Skeletal muscle tissue (tissue), 4 donors: ENCODE results near the gene GLP1R. TPM values are rescaled to one million over a fixed set of nuclear protein-coding genes. Genes with fewer than 3 reads are reported as not detected.

Source experiments
- H3K27ac ChIP-seq: one replicate; pipeline ENCODE4 v1.7.0; 2013; ENCODE audit warnings: mild to moderate bottlenecking, low read depth, low read length, inconsistent platforms
- H3K27me3 ChIP-seq, 3 donors: one replicate each; pipeline ENCODE4 v1.7.0; 2013; ENCODE audit warnings: low read length in 3 of 3; ENCODE audit not compliant: control insufficient read depth in 3 of 3, insufficient read depth in 3 of 3
- H3K36me3 ChIP-seq, 3 donors: one replicate each; pipeline ENCODE4 v1.7.0; 2013; ENCODE audit warnings: low read length in 3 of 3; ENCODE audit not compliant: control insufficient read depth in 3 of 3, insufficient read depth in 3 of 3
- H3K4me1 ChIP-seq, 3 donors: one replicate each; pipeline ENCODE4 v1.7.0; 2013; ENCODE audit warnings: low read length in 3 of 3, mild to moderate bottlenecking in 3 of 3; ENCODE audit not compliant: control insufficient read depth in 3 of 3, insufficient read depth in 3 of 3
- H3K4me3 ChIP-seq, 3 donors: one replicate each; pipeline ENCODE4 v1.7.0; 2013; ENCODE audit warnings: low read length in 3 of 3
- H3K9ac ChIP-seq, 3 donors: one replicate each; pipeline ENCODE4 v1.7.0; 2013; ENCODE audit warnings: low read length in 3 of 3, mild to moderate bottlenecking in 3 of 3, moderate library complexity in 2 of 3, low read depth in 1 of 3
- H3K9me3 ChIP-seq, 3 donors: one replicate each; pipeline ENCODE4 v1.7.0; 2013; ENCODE audit warnings: low read length in 3 of 3; ENCODE audit not compliant: control insufficient read depth in 3 of 3
- total RNA-seq: library from RNA; depleted of rRNA; stranded (reverse); fragments of >200 nt; gene quantifications from one replicate; pipeline ENCODE4 v1.2.3, GENCODE V29; 2014
- donor health status: Osteomylitis.

GLP1R gene
- total RNA-seq, 1 donor from 2014 or later: not detected

DNA sequence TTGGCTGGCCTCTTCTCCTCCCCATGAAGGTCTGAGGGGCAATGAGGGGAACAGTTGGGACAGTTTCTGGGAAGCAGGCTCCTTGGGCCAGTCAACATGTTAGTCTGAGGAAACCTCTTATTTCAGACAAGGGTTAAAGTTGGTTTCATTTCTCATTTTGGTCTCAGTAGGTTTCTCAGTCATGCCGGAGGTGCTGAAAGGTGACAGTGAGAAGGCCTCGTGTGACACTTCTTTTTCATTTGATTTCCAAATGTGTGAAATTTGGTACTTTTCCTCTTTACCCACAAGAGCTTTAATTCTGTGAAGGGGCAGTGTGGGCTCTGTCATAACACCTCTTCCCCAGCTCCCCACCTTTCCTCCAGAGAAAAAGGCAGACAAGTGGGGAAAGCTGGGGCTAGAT lies 7.5 kb upstream of the GLP1R start:
- Histone ChIP-seq H3K27ac (no peak overlapping the region), H3K9me3 (no peaks in the 10 kb centered on the region), H3K27me3 (peaks cover 31 to 37% (median 33%) of the 10 kb centered on the region in 3 donors), H3K36me3 (no peaks in the 10 kb centered on the region), H3K4me1 (no peaks in the 10 kb centered on the region), H3K4me3 (no peak overlapping the region), H3K9ac (no peak overlapping the region)

- Histone ChIP-seq H3K9me3 (no peaks in the 10 kb centered on the region), H3K27ac (no peak overlapping the region), H3K36me3 (no peaks in the 10 kb centered on the region), H3K9ac (no peak overlapping the region), H3K27me3 (peaks cover 33 to 36% (median 35%) of the 10 kb centered on the region in 3 donors), H3K4me3 (no peak overlapping the region), H3K4me1 (peaks cover 0 to 2% (median 0%) of the 10 kb centered on the region in 3 donors)
Measured at GRCh38 chr6:39043776-39044175, 4.8 kb upstream of the GLP1R start.

DNA sequence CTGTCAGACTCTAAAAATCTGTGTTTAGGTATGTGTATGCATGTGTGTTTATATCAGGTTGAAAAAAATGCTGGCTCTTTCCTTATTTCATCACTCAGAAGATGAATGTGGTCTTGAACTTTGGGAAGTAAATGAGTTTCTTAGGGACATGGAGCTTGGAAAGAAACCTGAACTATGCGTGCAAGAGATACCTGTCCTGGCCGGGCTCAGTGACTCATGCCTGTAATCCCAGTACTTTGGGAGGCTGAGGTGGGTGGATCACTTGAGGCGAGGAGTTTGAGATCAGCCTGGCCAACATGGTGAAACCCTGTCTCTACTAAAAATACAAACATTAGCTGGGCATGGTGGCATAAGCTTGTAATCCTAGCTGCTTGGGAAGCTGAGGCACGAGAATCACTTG lies 4.4 kb upstream of the GLP1R start:
- Histone ChIP-seq H3K9me3 (no peaks in the 10 kb centered on the region), H3K4me3 (no peak overlapping the region), H3K36me3 (no peaks in the 10 kb centered on the region), H3K9ac (no peak overlapping the region), H3K4me1 (peaks cover 0 to 5% (median 2%) of the 10 kb centered on the region in 3 donors), H3K27me3 (peaks cover 33 to 37% (median 35%) of the 10 kb centered on the region in 3 donors), H3K27ac (no peak overlapping the region)

GRCh38 chr6:39047434-39048327 lies 900 bp upstream of the GLP1R start:
- no peak overlapping the region for H3K9ac ChIP-seq
- no peaks in the 10 kb centered on the region for H3K9me3 ChIP-seq
- H3K27ac ChIP-seq: no peak overlapping the region
- no peak overlapping the region for H3K4me3 ChIP-seq
- H3K4me1 ChIP-seq: peaks cover 0 to 5% (median 2%) of the 10 kb centered on the region in 3 donors
- H3K36me3 ChIP-seq: no peaks in the 10 kb centered on the region
- peaks cover 42 to 59% (median 52%) of the 10 kb centered on the region in 3 donors for H3K27me3 ChIP-seq

- Histone ChIP-seq H3K27me3 (peaks cover 51 to 61% (median 61%) of the 10 kb centered on the region in 3 donors), H3K9me3 (no peaks in the 10 kb centered on the region), H3K36me3 (no peaks in the 10 kb centered on the region), H3K27ac (no peak overlapping the region), H3K4me1 (peaks cover 0 to 5% (median 2%) of the 10 kb centered on the region in 3 donors), H3K4me3 (no peak overlapping the region), H3K9ac (no peak overlapping the region)
Measured at GRCh38 chr6:39049575-39050283, 1.1 kb downstream of the GLP1R start.

DNA sequence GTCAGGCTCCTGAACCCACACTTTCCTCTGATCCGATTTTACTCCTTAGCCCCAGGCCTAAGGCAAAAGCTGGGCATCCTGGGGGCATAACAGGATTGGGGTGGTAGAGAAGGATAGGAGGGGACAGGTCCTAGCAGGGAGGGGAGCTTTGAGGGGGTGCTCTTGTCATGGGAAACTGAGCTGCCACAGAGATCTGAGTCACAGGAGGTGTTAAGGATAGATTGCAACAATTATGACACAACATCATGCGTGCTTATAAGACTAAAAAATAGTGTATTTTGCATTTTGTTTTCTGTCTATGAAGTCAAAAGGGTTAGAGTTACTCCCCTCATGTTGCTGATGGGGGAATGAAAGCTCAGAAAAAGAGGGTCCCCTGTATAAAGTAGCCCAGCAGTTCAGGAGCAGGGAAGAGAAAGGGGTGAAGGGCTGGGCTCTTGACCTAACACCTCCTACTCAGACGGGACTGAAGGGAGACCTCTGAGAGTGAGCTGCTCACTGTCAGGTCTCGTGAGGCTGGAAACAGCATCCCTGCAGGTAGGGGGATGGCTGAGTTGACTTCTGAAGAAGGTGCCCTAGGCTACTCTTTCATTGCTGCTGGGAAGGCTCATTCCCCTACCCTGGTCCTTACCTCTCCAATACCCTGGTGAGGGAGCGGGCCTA lies 2.0 kb downstream of the GLP1R start:
- peaks cover 0 to 5% (median 2%) of the 10 kb centered on the region in 3 donors for H3K4me1 ChIP-seq
- peaks cover 51 to 63% (median 61%) of the 10 kb centered on the region in 3 donors for H3K27me3 ChIP-seq
- H3K9ac ChIP-seq: no peak overlapping the region
- H3K9me3 ChIP-seq: no peaks in the 10 kb centered on the region
- H3K36me3 ChIP-seq: no peaks in the 10 kb centered on the region
- no peak overlapping the region for H3K27ac ChIP-seq
- no peak overlapping the region for H3K4me3 ChIP-seq

DNA sequence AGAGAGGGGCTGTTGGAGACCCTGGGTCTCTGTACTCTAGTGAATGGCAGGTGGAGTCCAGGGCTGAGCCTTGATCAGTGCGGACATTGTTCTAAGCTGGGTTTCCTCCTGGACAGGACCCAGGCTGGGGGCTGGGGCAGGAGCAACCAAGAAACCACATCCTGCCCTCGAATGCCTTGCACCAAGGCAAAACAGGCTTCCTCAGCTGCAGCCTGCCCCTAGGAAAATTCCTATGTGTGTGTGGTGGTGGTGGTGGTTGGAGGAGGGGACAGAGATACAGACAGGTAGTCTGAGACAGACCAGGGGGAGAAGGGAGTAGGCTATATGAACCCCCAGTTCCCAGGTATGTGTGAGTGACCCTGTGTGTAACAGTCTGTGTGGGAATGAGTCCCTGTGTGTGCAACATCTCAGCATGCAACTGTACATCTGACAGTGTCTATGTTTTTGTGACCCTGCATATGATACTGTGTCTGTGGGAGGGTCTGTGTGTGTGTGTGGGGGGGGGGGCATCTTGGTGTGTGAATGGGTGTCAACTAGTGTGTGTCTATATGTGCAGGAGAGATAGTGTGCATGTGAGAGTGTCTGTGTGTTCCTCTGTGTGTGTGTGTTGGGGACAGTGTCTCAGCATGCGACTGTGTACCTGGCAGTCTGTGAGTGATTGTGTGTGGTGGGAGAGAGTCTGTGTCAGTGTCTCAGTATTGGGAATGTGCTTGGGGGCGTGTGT lies 3.0 kb downstream of the GLP1R start:
- no peaks in the 10 kb centered on the region for H3K9me3 ChIP-seq
- peaks cover 0 to 5% (median 2%) of the 10 kb centered on the region in 3 donors for H3K4me1 ChIP-seq
- no peak overlapping the region for H3K4me3 ChIP-seq
- H3K36me3 ChIP-seq: no peaks in the 10 kb centered on the region
- H3K9ac ChIP-seq: no peak overlapping the region
- no peak overlapping the region for H3K27ac ChIP-seq
- peaks cover 48 to 68% (median 58%) of the 10 kb centered on the region in 3 donors for H3K27me3 ChIP-seq

GRCh38 chr6:39053016-39053624 lies 4.5 kb downstream of the GLP1R start:
- H3K9ac ChIP-seq: no peak overlapping the region
- peaks cover 33 to 61% (median 49%) of the 10 kb centered on the region in 3 donors for H3K27me3 ChIP-seq
- H3K4me3 ChIP-seq: no peak overlapping the region
- no peaks in the 10 kb centered on the region for H3K9me3 ChIP-seq
- no peak overlapping the region for H3K27ac ChIP-seq
- peaks cover 0 to 5% (median 2%) of the 10 kb centered on the region in 3 donors for H3K4me1 ChIP-seq
- H3K36me3 ChIP-seq: no peaks in the 10 kb centered on the region
